Activated naive CD4-positive, alpha-beta T cell treated with anti-CD3 and anti-CD28 coated beads for 36 hours (primary cell): Measurements from ENCODE around the gene HIVEP1. TPM values are rescaled to one million over a fixed set of nuclear protein-coding genes. Genes with fewer than 3 reads are reported as not detected.

Source experiments
- CTCF ChIA-PET: fragments of 350-600 bp; sonication (Branson Sonifier 250); formaldehyde crosslinking; loops from one replicate; lab custom pipeline; 2021; ENCODE audit warnings: antibody characterized with exemption; lab: Charles Lee
- DNase-seq: peaks from one replicate; pipeline ENCODE4 v3.0.0-alpha.2; 2020
- H3K27ac Mint-ChIP-seq: one replicate; pipeline ENCODE4 v1.8.0; 2021; ENCODE audit warnings: mild to moderate bottlenecking, mixed read lengths
- H3K27me3 Mint-ChIP-seq: one replicate; pipeline ENCODE4 v1.8.0; 2021; ENCODE audit warnings: low read depth, mixed read lengths
- H3K36me3 Mint-ChIP-seq: one replicate; pipeline ENCODE4 v1.8.0; 2021; ENCODE audit warnings: low read depth, mixed read lengths
- H3K4me1 Mint-ChIP-seq: one replicate; pipeline ENCODE4 v1.8.0; 2021; ENCODE audit warnings: low read depth, mixed read lengths
- H3K4me3 Mint-ChIP-seq: one replicate; pipeline ENCODE4 v1.8.0; 2021; ENCODE audit warnings: mild to moderate bottlenecking, moderate library complexity, mixed read lengths
- H3K9me3 Mint-ChIP-seq: one replicate; pipeline ENCODE4 v1.8.0; 2021; ENCODE audit warnings: mixed read lengths
- intact Hi-C: fragments of 100-400 bp; cut with micrococcal nuclease; formaldehyde crosslinking; loops from one replicate; pipeline ENCODE4 v1.15.1; 2023
- total RNA-seq, 2 experiments: library from RNA; stranded (reverse); gene quantifications; one replicate each; pipeline ENCODE4 v1.2.3, GENCODE V29; 2021

Gene HIVEP1
- total RNA-seq, 2 experiments from 2014 or later, result 43.6 to 47.9 TPM

GRCh38 chr6:12011276-12012037, 655 bp upstream of the HIVEP1 start:
- Mint-ChIP-seq H3K27ac (peak overlapping the region; percentile 53), H3K9me3 (peaks cover 6% of the 10 kb centered on the region), H3K27me3 (no peaks in the 10 kb centered on the region), H3K4me3 (peak overlapping the region; percentile 89), H3K4me1 (peaks cover 49% of the 10 kb centered on the region), H3K36me3 (peaks cover 35% of the 10 kb centered on the region)
- CTCF ChIA-PET, result no interaction called here
- peak; percentile 98 for DNase-seq
- intact Hi-C loops, result loop anchor here (1.0 to 2.0 kb wide), 5 partner anchors 223 to 779 kb away; partner anchors contain the start of gene NEDD9

DNA sequence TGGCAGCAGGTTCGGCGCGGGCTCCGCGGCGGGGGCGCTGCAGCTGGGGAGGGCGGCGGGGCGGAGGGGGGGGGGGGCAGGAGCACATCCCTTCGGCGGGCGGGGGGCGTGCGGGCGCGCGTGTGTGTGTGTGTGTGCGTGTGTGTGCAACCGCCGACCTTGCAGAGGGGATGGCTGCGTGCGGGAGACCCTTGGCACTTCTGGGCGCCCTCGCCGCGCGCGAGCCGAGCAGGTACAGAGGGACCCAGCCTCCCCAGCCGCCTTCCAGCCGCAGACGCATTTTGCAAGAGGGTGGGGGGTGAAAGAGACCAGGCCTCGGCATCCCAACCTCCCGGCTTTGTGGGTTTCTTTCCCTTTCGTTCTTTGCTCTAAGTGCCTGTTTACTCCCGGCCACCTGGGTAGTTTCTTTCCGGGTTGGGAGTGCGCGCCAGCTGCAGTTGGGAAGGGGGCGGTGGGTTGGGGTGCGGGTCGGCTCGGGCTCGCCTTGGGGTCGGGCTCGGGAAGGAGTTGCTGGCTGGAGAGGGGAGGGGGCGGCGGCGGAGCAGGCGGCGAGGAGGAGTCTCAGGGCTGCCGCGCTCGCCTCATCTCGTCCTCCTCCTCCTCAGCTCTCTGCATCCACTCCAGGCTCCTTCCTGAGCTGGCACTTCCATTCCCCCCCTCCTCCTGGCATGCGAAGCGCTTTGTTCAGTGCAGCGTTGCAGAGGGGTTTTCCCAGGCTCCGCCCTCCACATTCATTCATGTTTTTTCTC, 620 bp downstream of the HIVEP1 start:
- Mint-ChIP-seq H3K27ac (peak overlapping the region; percentile 96), H3K4me3 (peak overlapping the region; percentile 96), H3K36me3 (peaks cover 47% of the 10 kb centered on the region), H3K9me3 (peaks cover 7% of the 10 kb centered on the region), H3K27me3 (no peaks in the 10 kb centered on the region), H3K4me1 (peaks cover 55% of the 10 kb centered on the region)
- intact Hi-C loops, result loop anchor here (1.0 kb wide), 4 partner anchors 40 to 226 kb away; no protein-coding TSS in a partner anchor
- peak; percentile 94 for DNase-seq
- CTCF ChIA-PET, result interaction anchor here (1.8 to 2.0 kb wide), 2 partner anchors 221 to 309 kb away, joined by 4 to 6 read pairs; no protein-coding TSS in a partner anchor

DNA sequence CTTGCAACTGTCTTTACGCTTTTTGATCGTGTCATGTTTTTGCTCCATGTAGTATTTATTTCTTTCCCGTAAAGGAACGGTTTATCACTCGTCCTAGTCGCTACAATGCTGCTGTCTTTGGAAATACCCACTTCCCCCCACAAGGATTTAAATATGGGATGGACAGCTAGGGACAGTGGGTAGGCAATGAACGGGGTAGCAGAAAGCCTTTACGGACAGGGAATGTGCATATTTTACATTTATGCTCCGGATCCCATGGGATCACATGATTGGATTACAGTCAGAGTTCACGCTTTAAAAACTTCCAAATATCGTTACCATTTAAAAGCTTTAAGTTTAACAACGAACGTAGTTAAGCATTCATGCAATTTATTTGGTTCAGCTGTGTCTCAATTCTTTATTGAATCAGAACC, 1.2 kb downstream of the HIVEP1 start:
- peak overlapping the region; percentile 96 for H3K27ac Mint-ChIP-seq
- H3K4me1 Mint-ChIP-seq, result peaks cover 52% of the 10 kb centered on the region

GRCh38 chr6:12014027-12014872, 2.1 kb downstream of the HIVEP1 start:
- CTCF ChIA-PET, result interaction anchor here (0.6 to 2.0 kb wide), 5 partner anchors 181 to 599 kb away, joined by 3 to 6 read pairs (median 3); no protein-coding TSS in a partner anchor
- H3K4me1 Mint-ChIP-seq, result peaks cover 59% of the 10 kb centered on the region
- DNase-seq, result no peak
- no peaks in the 10 kb centered on the region for H3K27me3 Mint-ChIP-seq
- H3K36me3 Mint-ChIP-seq, result peaks cover 55% of the 10 kb centered on the region
- H3K4me3 Mint-ChIP-seq, result peak overlapping the region; percentile 96
- peaks cover 7% of the 10 kb centered on the region for H3K9me3 Mint-ChIP-seq
- H3K27ac Mint-ChIP-seq, result peak overlapping the region; percentile 96
- intact Hi-C loops, result no loop called here

More for the DNA sequence above, 1.2 kb downstream of the HIVEP1 start:
- H3K4me3 Mint-ChIP-seq, result peak overlapping the region; percentile 96
- intact Hi-C loops, result loop anchor here (1.0 kb wide), 3 partner anchors 39 to 227 kb away; no protein-coding TSS in a partner anchor
- H3K27me3 Mint-ChIP-seq, result no peaks in the 10 kb centered on the region
- no peak for DNase-seq
- H3K36me3 Mint-ChIP-seq, result peaks cover 49% of the 10 kb centered on the region
- peaks cover 7% of the 10 kb centered on the region for H3K9me3 Mint-ChIP-seq
- CTCF ChIA-PET, result interaction anchor here (0.6 to 2.0 kb wide), 4 partner anchors 220 to 598 kb away, joined by 3 to 6 read pairs (median 4); no protein-coding TSS in a partner anchor

DNA sequence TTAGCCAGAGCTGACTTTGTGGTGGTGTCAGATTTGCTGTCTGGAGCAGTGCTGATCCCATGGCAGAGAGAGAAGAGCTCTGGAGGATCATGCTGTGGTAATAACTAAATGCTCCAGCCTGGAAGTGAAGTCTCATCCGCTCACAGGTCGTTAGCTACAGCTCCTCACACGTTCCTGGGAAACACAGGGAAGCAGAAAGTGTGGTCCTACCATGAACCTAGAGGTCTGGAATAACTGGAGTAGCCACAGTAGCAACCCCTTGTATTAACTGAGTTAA, 2.7 kb downstream of the HIVEP1 start:
- Mint-ChIP-seq H3K4me1 (peaks cover 64% of the 10 kb centered on the region), H3K27me3 (no peaks in the 10 kb centered on the region), H3K9me3 (peaks cover 7% of the 10 kb centered on the region), H3K36me3 (peaks cover 61% of the 10 kb centered on the region), H3K4me3 (no peak overlapping the region), H3K27ac (no peak overlapping the region)
- no peak for DNase-seq
- intact Hi-C loops, result no loop called here
- CTCF ChIA-PET, result interaction anchor here (2.0 kb wide), 1 partner anchor 219 kb away, joined by 6 read pairs; no protein-coding TSS in a partner anchor

GRCh38 chr6:12017263-12017662, 5.2 kb downstream of the HIVEP1 start:
- CTCF ChIA-PET, result interaction anchor here (1.2 kb wide), 1 partner anchor 318 kb away, joined by 4 read pairs; no protein-coding TSS in a partner anchor
- Mint-ChIP-seq H3K9me3 (peaks cover 7% of the 10 kb centered on the region), H3K36me3 (peaks cover 77% of the 10 kb centered on the region), H3K4me1 (peaks cover 74% of the 10 kb centered on the region), H3K27me3 (no peaks in the 10 kb centered on the region), H3K4me3 (no peak overlapping the region), H3K27ac (peak overlapping the region; percentile 50)
- intact Hi-C loops, result no loop called here
- peak; percentile 50 for DNase-seq

GRCh38 chr6:12017876-12018401, 5.8 kb downstream of the HIVEP1 start:
- H3K4me1 Mint-ChIP-seq, result peaks cover 81% of the 10 kb centered on the region
- no peak overlapping the region for H3K4me3 Mint-ChIP-seq
- peaks cover 80% of the 10 kb centered on the region for H3K36me3 Mint-ChIP-seq
- no peaks in the 10 kb centered on the region for H3K27me3 Mint-ChIP-seq
- CTCF ChIA-PET, result interaction anchor here (1.2 kb wide), 1 partner anchor 318 kb away, joined by 4 read pairs; no protein-coding TSS in a partner anchor
- H3K27ac Mint-ChIP-seq, result no peak overlapping the region
- intact Hi-C loops, result no loop called here
- DNase-seq, result no peak
- peaks cover 7% of the 10 kb centered on the region for H3K9me3 Mint-ChIP-seq

DNA sequence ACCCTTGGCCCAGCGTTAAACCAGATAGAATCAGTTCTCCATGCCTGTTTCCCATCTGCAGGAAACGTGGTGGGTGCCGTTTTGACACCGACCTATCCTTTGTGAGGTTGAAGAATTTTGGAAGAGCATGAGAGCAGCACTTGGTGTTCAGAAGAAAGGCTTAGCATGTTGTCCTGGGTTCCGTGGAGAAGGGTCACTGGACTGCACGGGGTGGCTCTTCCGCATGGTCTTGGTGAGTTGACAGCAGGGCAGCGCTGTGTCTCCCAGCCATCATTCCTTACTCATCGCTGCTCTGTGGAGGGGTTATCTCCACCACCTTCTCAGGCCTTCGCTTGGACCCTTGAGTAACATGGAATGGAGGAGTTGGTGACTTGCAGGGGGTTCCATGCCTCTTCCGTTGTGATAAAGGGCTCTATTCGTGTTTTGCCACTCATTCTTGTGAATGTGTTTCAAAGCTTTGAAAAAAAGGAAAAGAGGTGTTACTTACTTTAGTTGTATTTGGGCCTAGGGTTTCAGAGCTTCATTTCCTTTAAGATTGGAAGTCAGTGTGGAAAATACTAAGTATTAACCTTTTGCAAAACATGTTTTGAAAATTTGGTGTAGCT, 8.2 kb downstream of the HIVEP1 start:
- H3K4me1 Mint-ChIP-seq, result peaks cover 75% of the 10 kb centered on the region
- H3K4me3 Mint-ChIP-seq, result peak overlapping the region; percentile 6
- peak overlapping the region; percentile 67 for H3K27ac Mint-ChIP-seq
- no peak for DNase-seq
- H3K9me3 Mint-ChIP-seq, result peaks cover 2% of the 10 kb centered on the region
- H3K36me3 Mint-ChIP-seq, result peaks cover 71% of the 10 kb centered on the region
- CTCF ChIA-PET, result no interaction called here
- H3K27me3 Mint-ChIP-seq, result no peaks in the 10 kb centered on the region
- intact Hi-C loops, result no loop called here

DNA sequence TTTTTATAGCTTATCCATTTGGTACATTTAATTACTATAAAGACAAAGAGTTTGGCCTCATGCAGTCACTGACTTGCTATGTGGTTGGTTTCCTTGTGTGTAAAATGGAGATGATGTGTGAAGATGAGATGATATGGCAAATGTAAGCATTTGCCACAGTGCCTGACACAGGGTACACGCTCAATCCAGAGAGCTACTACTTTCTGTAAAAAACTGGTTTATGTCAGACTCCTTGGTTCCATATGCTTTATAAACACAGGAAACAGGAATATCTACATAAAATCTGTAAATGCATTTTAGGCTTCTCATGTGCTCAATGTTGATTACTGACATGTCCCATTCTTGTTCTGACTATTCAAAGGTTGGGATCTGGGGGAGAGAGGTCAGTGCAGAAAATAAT, 10.4 kb downstream of the HIVEP1 start:
- CTCF ChIA-PET, result interaction anchor here (0.8 kb wide), 1 partner anchor 15 kb away, joined by 4 read pairs; no protein-coding TSS in a partner anchor
- intact Hi-C loops, result no loop called here
- Mint-ChIP-seq H3K4me3 (no peak overlapping the region), H3K4me1 (peaks cover 73% of the 10 kb centered on the region), H3K9me3 (peaks cover under 1% of the 10 kb centered on the region), H3K36me3 (peaks cover 68% of the 10 kb centered on the region), H3K27ac (no peak overlapping the region), H3K27me3 (no peaks in the 10 kb centered on the region)
- no peak for DNase-seq

DNA sequence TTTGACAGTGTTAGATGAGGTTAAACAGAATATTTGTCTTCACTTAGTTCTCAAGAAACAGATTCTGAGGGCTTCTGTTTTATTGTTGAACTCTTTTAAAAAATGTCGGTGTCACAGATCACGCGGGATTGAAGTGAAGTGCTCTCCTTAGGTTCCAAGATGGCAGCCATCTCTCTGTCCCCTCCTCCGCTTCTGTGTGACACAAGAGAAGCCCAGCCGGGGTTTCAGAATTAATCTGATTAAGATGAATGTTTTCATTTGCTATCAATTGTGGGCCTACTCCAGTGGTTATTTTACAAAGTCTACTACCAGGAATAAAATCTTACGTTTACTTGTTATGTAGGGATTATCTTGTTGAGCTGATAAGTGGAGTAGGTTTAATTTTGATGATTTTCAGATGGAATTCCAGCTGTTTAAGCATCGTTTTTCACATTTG, 10.9 kb downstream of the HIVEP1 start:
- CTCF ChIA-PET, result interaction anchor here (0.6 kb wide), 1 partner anchor 67 kb away, joined by 3 read pairs; no protein-coding TSS in a partner anchor

DNA sequence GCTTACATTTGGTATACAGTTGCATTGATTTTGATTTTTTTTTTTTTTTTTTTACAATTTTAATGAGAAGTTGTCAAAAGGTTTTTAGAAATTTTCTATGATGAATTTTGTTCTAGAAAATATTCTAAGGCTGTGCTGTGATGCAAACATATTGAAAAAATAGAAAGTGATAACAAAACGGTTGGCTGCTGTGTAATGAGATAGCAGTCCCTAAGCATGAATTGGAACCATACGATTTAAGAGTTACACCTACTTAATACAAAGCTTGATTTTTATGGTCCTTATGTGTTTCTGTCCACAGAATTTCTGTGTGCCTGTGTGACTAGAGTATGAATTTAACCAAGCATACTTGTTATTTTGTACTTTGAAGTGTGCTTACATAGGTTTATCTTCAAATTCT, 12.1 kb downstream of the HIVEP1 start:
- Mint-ChIP-seq H3K27ac (no peak overlapping the region), H3K27me3 (no peaks in the 10 kb centered on the region), H3K4me1 (peaks cover 69% of the 10 kb centered on the region), H3K4me3 (no peak overlapping the region), H3K9me3 (peaks cover 6% of the 10 kb centered on the region), H3K36me3 (peaks cover 72% of the 10 kb centered on the region)
- intact Hi-C loops, result no loop called here
- CTCF ChIA-PET, result interaction anchor here (0.6 kb wide), 2 partner anchors 30 to 66 kb away, joined by 3 to 4 read pairs; no protein-coding TSS in a partner anchor
- DNase-seq, result no peak

More for the DNA sequence above, 10.9 kb downstream of the HIVEP1 start:
- no peak overlapping the region for H3K27ac Mint-ChIP-seq
- peaks cover 2% of the 10 kb centered on the region for H3K9me3 Mint-ChIP-seq
- H3K36me3 Mint-ChIP-seq, result peaks cover 69% of the 10 kb centered on the region
- H3K4me3 Mint-ChIP-seq, result no peak overlapping the region
- peaks cover 78% of the 10 kb centered on the region for H3K4me1 Mint-ChIP-seq
- DNase-seq, result no peak
- intact Hi-C loops, result no loop called here
- H3K27me3 Mint-ChIP-seq, result no peaks in the 10 kb centered on the region
